ENCODE measurements around the gene GNAI3. TPM values are rescaled to one million over a fixed set of nuclear protein-coding genes. Genes with fewer than 3 reads are reported as not detected.
A peak's percentile ranks its signal among the peaks of the same experiment; 100 is the strongest.

GNAI3 gene
- total RNA-seq, 1 experiment from 2014 or later: 12.8 TPM

GRCh38 chr1:109531380-109531779, 17.0 kb upstream of the GNAI3 start:
- H3K27me3 ChIP-seq (replicated peaks; ENCODE audit: insufficient read depth, low read depth, low read length, poor library complexity): no peaks in the 10 kb centered on the region
- CTCF ChIA-PET: interaction anchor here (1.0 to 2.7 kb wide), 5 partner anchors 8 to 254 kb away, joined by 3 to 28 read pairs (median 6); partner anchors contain the start of gene CYB561D1
- BruUV-seq (replicated peaks): no TSS peak
- TF ChIP-seq, protein P1, sequence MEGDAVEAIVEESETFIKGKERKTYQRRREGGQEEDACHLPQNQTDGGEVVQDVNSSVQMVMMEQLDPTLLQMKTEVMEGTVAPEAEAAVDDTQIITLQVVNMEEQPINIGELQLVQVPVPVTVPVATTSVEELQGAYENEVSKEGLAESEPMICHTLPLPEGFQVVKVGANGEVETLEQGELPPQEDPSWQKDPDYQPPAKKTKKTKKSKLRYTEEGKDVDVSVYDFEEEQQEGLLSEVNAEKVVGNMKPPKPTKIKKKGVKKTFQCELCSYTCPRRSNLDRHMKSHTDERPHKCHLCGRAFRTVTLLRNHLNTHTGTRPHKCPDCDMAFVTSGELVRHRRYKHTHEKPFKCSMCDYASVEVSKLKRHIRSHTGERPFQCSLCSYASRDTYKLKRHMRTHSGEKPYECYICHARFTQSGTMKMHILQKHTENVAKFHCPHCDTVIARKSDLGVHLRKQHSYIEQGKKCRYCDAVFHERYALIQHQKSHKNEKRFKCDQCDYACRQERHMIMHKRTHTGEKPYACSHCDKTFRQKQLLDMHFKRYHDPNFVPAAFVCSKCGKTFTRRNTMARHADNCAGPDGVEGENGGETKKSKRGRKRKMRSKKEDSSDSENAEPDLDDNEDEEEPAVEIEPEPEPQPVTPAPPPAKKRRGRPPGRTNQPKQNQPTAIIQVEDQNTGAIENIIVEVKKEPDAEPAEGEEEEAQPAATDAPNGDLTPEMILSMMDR (conservative IDR thresholded peaks at IDR 0.05; ENCODE audit: low read depth, low read length): no peak
- TF ChIP-seq EZH2 (IDR thresholded peaks at IDR 0.05; ENCODE audit: borderline replicate concordance, low read depth, low read length, poor library complexity, severe bottlenecking): no peak
- H3K4me1 ChIP-seq (ENCODE audit: insufficient read depth, low read length, poor library complexity, severe bottlenecking): peaks cover 8% of the 10 kb centered on the region
- H3K27ac ChIP-seq (ENCODE audit: low read depth, low read length, poor library complexity, severe bottlenecking): no peak overlapping the region
- intact Hi-C loops (cut with micrococcal nuclease; ENCODE audit: unreplicated experiment): loop anchor here (5.0 kb wide), 1 partner anchor 269 kb away; no protein-coding TSS in a partner anchor
- no peaks in the 10 kb centered on the region for H3K36me3 ChIP-seq (ENCODE audit: insufficient read depth, low read length, poor library complexity, severe bottlenecking)
- no peak overlapping the region for H3K4me3 ChIP-seq (ENCODE audit: low read depth, low read length, poor library complexity, severe bottlenecking)
- POLR2A ChIA-PET (ENCODE audit: low non-redundant PET): no interaction called here
- H3K9me3 ChIP-seq (ENCODE audit: low read depth, low read length, poor library complexity, severe bottlenecking): no peaks in the 10 kb centered on the region
- DNase-seq (ENCODE audit: low spot score): no peak

DNA sequence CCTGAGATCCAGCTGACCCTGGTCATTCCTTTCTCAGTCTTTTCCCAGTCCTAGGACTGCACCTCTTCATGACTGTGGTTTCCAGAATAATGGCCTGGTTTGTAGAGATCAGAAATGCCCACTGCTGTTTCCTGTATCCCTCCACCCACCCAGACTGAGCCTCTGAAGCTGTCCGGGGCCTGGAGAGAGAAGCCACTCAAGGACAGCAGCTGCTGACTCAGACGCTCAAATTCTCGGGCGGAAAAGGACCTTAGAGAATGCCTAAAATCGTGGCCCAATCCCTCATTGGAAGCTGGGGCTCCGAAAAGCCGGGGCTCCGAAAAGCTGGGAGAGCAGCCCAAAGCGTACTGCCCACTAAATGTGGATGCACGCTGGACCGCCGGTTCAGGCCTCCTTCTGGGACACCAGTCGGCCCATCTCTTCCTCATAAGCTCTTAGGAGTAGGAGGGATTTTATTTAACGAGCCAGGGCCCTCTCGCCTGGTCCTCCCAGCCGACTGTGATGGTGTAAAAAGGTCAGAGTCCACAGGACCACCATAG, 16.5 kb upstream of the GNAI3 start:
- H3K27ac ChIP-seq (ENCODE audit: low read depth, low read length, poor library complexity, severe bottlenecking): no peak overlapping the region
- no peak overlapping the region for H3K4me3 ChIP-seq (ENCODE audit: low read depth, low read length, poor library complexity, severe bottlenecking)
- no TSS peak for BruUV-seq (replicated peaks)
- no peaks in the 10 kb centered on the region for H3K27me3 ChIP-seq (replicated peaks; ENCODE audit: insufficient read depth, low read depth, low read length, poor library complexity)
- CTCF ChIA-PET: interaction anchor here (0.8 to 2.7 kb wide), 8 partner anchors 8 to 330 kb away, joined by 3 to 28 read pairs (median 5); partner anchors contain the start of gene CYB561D1
- H3K36me3 ChIP-seq (ENCODE audit: insufficient read depth, low read length, poor library complexity, severe bottlenecking): no peaks in the 10 kb centered on the region
- peaks cover 8% of the 10 kb centered on the region for H3K4me1 ChIP-seq (ENCODE audit: insufficient read depth, low read length, poor library complexity, severe bottlenecking)
- DNase-seq (ENCODE audit: low spot score): no peak
- TF ChIP-seq, protein P1 (conservative IDR thresholded peaks at IDR 0.05; ENCODE audit: low read depth, low read length): no peak
- TF ChIP-seq EZH2 (IDR thresholded peaks at IDR 0.05; ENCODE audit: borderline replicate concordance, low read depth, low read length, poor library complexity, severe bottlenecking): no peak
- H3K9me3 ChIP-seq (ENCODE audit: low read depth, low read length, poor library complexity, severe bottlenecking): no peaks in the 10 kb centered on the region
- POLR2A ChIA-PET (ENCODE audit: low non-redundant PET): no interaction called here
- intact Hi-C loops (cut with micrococcal nuclease; ENCODE audit: unreplicated experiment): loop anchor here (2.0 to 5.0 kb wide), 2 partner anchors 33 to 270 kb away; no protein-coding TSS in a partner anchor

DNA sequence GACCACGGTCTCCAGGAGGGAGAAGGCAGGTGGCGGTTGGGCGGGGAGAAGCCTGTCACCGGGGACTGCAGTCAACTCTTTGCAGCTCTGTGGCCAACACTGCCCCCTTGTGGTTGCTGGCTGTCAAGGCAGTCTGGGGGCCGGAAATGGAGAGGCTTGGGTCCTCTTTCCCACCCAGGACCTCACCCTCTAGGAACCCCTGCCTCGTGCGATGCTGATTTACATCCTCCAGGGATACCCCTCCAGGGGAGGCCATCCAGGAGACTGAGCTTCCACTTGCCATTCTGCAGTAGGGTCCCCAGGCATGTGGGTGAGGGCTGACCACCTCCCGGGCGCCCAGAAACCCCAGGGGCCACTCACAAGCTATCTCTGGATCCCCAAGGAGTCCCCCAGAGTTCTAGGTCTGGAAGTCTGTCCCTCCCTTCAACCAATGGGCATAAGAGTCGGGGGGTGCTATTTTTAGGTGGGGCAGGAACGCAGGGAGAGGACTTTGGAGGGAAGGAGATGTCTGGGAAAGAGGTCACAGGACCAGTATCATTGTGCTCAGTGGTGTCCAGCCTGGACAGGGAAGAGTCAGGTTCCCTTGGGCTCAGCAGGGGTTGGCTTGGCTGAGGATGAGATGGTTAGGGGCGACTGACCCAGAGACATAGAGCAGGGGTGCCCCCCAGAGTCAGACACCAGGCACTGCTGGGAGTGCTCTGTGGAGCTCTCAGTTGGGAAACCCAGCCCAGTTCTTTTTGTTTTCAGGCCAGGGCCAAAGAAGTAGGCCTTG, 15.9 kb upstream of the GNAI3 start:
- TF ChIP-seq, protein P1 (conservative IDR thresholded peaks at IDR 0.05; ENCODE audit: low read depth, low read length): peak; percentile 92
- TF ChIP-seq EZH2 (IDR thresholded peaks at IDR 0.05; ENCODE audit: borderline replicate concordance, low read depth, low read length, poor library complexity, severe bottlenecking): no peak
- CTCF ChIA-PET: interaction anchor here (0.5 to 2.7 kb wide), 12 partner anchors 9 to 531 kb away, joined by 3 to 28 read pairs (median 4); partner anchors contain the start of gene CYB561D1
- Histone ChIP-seq H3K36me3 (ENCODE audit: insufficient read depth, low read length, poor library complexity, severe bottlenecking) (no peaks in the 10 kb centered on the region), H3K27me3 (replicated peaks; ENCODE audit: insufficient read depth, low read depth, low read length, poor library complexity) (no peaks in the 10 kb centered on the region), H3K9me3 (ENCODE audit: low read depth, low read length, poor library complexity, severe bottlenecking) (no peaks in the 10 kb centered on the region), H3K4me1 (ENCODE audit: insufficient read depth, low read length, poor library complexity, severe bottlenecking) (peaks cover 8% of the 10 kb centered on the region), H3K27ac (ENCODE audit: low read depth, low read length, poor library complexity, severe bottlenecking) (no peak overlapping the region), H3K4me3 (ENCODE audit: low read depth, low read length, poor library complexity, severe bottlenecking) (no peak overlapping the region)
- BruUV-seq (replicated peaks): no TSS peak
- POLR2A ChIA-PET (ENCODE audit: low non-redundant PET): no interaction called here
- intact Hi-C loops (cut with micrococcal nuclease; ENCODE audit: unreplicated experiment): loop anchor here (1.0 to 5.0 kb wide), 4 partner anchors 34 to 270 kb away; no protein-coding TSS in a partner anchor
- DNase-seq (ENCODE audit: low spot score): peak; percentile 85
